Pancreas (tissue), 10 donors: Measurements from ENCODE around the gene SLC5A10. TPM values are rescaled to one million over a fixed set of nuclear protein-coding genes. Genes with fewer than 3 reads are reported as not detected.

Experiments used
- ATAC-seq, 4 donors: fragments of 200-7000 bp; cut with Tn5 transposase; one replicate each; pipeline versions ENCODE4 v1.8.0 to v1.9.1; 2020; ENCODE audit warnings: mild to moderate bottlenecking in 4 of 4, moderate library complexity in 4 of 4
- DNase-seq, 6 donors: peaks; one replicate each; pipeline ENCODE4 v3.0.0-alpha.2; 2020
- FAIRE-seq: peaks from 2 replicates; lab custom pipeline; 2012; peaks lifted over from hg19 to GRCh38; lab: Jason Lieb, UNC
- H3K27ac ChIP-seq, 4 donors: fragments of 200-600 bp; sonication (generic); 1 replicate in 3 of 4; 2 replicates in 1 of 4; pipeline versions ENCODE4 v1.5.0 to v1.8.0; 2020
- H3K27me3 ChIP-seq, 4 donors: fragments of 200-600 bp; one replicate each; pipeline ENCODE4 v1.8.0; 2021
- H3K36me3 ChIP-seq, 3 donors: fragments of 200-600 bp; sonication (generic) in 1 of 3; one replicate each; pipeline versions ENCODE4 v1.5.0 to v1.8.0; 2020 to 2021
- H3K4me1 ChIP-seq, 3 donors: fragments of 200-600 bp; one replicate each; pipeline ENCODE4 v1.8.0; 2021
- H3K4me3 ChIP-seq, 4 donors: fragments of 200-600 bp; sonication (generic) in 2 of 4; one replicate each; pipeline versions ENCODE4 v1.5.0 to v1.8.0; 2020 to 2021
- H3K9me3 ChIP-seq, 4 donors: fragments of 200-600 bp; one replicate each; pipeline ENCODE4 v1.8.0; 2021
- CTCF ChIP-seq, 4 donors: fragments of 200-600 bp; sonication (generic) in 3 of 4; IDR thresholded peaks; one replicate each; pipeline versions ENCODE4 v1.5.0 to v1.8.0; 2021; ENCODE audit warnings: antibody characterized with exemption in 4 of 4
- WGBS, 2 donors: extraction: QIAGEN DNeasy Blood & Tissue Kit; methylation state at CpG; one replicate each; pipeline ENCODE4 v1.1.7; 2013; 5-methylcytosine and 5-hydroxymethylcytosine counted together
- intact Hi-C, 3 donors: fragments of 100-400 bp; cut with DNase I; formaldehyde crosslinking; loops; one replicate each; pipeline versions ENCODE4 v1.11.1 to v1.14.2; 2022
- polyA plus RNA-seq, 2 donors: library from polyadenylated mRNA; stranded (reverse); fragments of 200-250 nt; gene quantifications; one replicate each; pipeline ENCODE4 v1.2.3, GENCODE V29; 2013
- total RNA-seq, 6 donors: library from RNA; stranded (reverse); fragmentation: NEBNext Ultra II Directional in 4 of 6; extraction: Animal tissue kit (Norgen Biotek cat#: 25700) in 4 of 6; gene quantifications; one replicate each; pipeline versions ENCODE4 v1.2.1 to v1.2.4, GENCODE V29; 2021 to 2023
- donor health status: healthy with polysubstance abuse.
- donor health status: DM: no; HTN: no; CAD: no; lungs with moderate emphysema.
- donor health status: DM: no; HTN: no; CAD: no.
- donor health status: control.
- donor health status: control.
- donor health status: Bipolar disorder and iron deficiency.
- donor health status: DM: yes; HTN: yes; CAD: no.
- donor health status: DM: no; HTN: no; CAD: no.
- donor health status: DM: no; HTN: no; CAD: no.
- donor health status: DM: yes; HTN: yes; CAD: no.

The SLC5A10 gene
- total and polyA plus RNA-seq, 8 donors: 0.02 TPM; not detected in 7

- H3K4me1 ChIP-seq: no peaks in the 10 kb centered on the region
- no peak overlapping the region for H3K27ac ChIP-seq
- FAIRE-seq: no peak
- peak in 2 of 6 donors; percentile 10 to 41 for DNase-seq
- no peaks in the 10 kb centered on the region for H3K27me3 ChIP-seq
- no peaks in the 10 kb centered on the region for H3K36me3 ChIP-seq
- TF ChIP-seq CTCF (IDR thresholded peaks at IDR 0.05): no peak
- no peak overlapping the region for H3K4me3 ChIP-seq
- WGBS, 2 donors: 81 to 87% methylated on average over 7 to 8 of the region's 8 CpGs
- intact Hi-C loops: no loop called here
- H3K9me3 ChIP-seq: no peaks in the 10 kb centered on the region
- no peak for ATAC-seq
Observed at GRCh38 chr17:19016297-19016696, 64.3 kb downstream of the SLC5A10 start.

- no peak for ATAC-seq
- H3K9me3 ChIP-seq: no peaks in the 10 kb centered on the region
- no peaks in the 10 kb centered on the region for H3K4me1 ChIP-seq
- H3K36me3 ChIP-seq: no peaks in the 10 kb centered on the region
- intact Hi-C loops: no loop called here
- DNase-seq: peak in 2 of 6 donors; percentile 11 to 56
- no peak overlapping the region for H3K27ac ChIP-seq
- no peak for TF ChIP-seq CTCF (IDR thresholded peaks at IDR 0.05)
- WGBS, 2 donors: 55 to 61% methylated on average over 7 of the region's 7 CpGs
- H3K4me3 ChIP-seq: no peak overlapping the region
- FAIRE-seq: no peak
- no peaks in the 10 kb centered on the region for H3K27me3 ChIP-seq
Observed at GRCh38 chr17:19016881-19017280, 64.9 kb downstream of the SLC5A10 start.

GRCh38 chr17:19017401-19017800 is 65.4 kb downstream of the SLC5A10 start:
- intact Hi-C loops: no loop called here
- no peaks in the 10 kb centered on the region for H3K9me3 ChIP-seq
- H3K4me3 ChIP-seq: no peak overlapping the region
- no peak overlapping the region for H3K27ac ChIP-seq
- no peaks in the 10 kb centered on the region for H3K4me1 ChIP-seq
- H3K27me3 ChIP-seq: no peaks in the 10 kb centered on the region
- ATAC-seq (no peak), DNase-seq (peak in 1 of 6 donors; percentile 7), FAIRE-seq (no peak)
- no peak for TF ChIP-seq CTCF (IDR thresholded peaks at IDR 0.05)
- 80 to 86% methylated on average over 9 to 12 of the region's 12 CpGs for WGBS, 2 donors
- no peaks in the 10 kb centered on the region for H3K36me3 ChIP-seq

DNA sequence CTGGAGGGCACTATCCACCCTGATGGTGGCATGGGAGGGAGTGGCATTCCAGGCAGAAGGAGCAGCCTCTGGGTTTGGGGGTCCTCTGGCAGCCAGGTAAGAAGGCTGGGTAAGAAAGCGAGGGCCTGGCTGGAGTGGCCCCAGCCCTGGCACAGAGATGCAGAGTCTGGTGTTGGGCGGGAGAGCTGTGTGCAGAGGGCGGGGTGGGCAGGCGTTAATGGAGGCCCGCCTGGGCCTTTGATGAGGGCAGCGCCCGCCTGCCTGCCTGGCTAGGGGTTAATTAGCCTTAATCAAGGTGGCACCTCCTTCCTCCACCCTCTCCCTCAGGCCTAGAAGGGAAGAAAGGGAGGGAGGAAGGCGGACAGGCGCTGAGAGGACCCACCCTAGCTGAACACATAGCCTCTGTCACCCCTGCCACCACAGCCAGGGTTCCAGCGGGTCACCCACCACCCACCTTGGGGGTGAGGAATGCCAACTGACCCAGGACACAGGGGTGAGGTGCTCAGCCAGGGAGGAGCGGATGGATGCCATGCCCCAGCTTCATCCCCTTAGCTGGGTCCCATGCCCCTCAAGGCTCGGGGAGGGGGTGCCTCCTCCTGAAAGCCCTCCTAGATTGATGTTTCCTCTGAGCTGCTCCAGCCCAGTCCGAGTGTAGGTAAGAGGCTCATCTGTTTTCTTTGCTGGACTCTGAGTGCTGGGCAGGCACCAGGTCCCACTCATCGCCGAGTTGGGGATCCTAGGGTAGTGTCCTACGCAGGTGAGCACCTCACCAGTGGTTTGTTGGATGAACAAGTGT is 66.0 kb downstream of the SLC5A10 start:
- 77 to 82% methylated on average over 16 of the region's 16 CpGs for WGBS, 2 donors
- no peak overlapping the region for H3K27ac ChIP-seq
- H3K4me3 ChIP-seq: no peak overlapping the region
- no peaks in the 10 kb centered on the region for H3K27me3 ChIP-seq
- no peaks in the 10 kb centered on the region for H3K36me3 ChIP-seq
- no peaks in the 10 kb centered on the region for H3K9me3 ChIP-seq
- H3K4me1 ChIP-seq: no peaks in the 10 kb centered on the region
- intact Hi-C loops: no loop called here
- peak in 2 of 6 donors; percentile 14 to 35 for DNase-seq
- FAIRE-seq: no peak
- ATAC-seq: peak in 1 of 4 donors; percentile 32
- no peak for TF ChIP-seq CTCF (IDR thresholded peaks at IDR 0.05)

GRCh38 chr17:19018600-19018950 is 66.6 kb downstream of the SLC5A10 start:
- Histone ChIP-seq H3K27ac (no peak overlapping the region), H3K4me1 (no peaks in the 10 kb centered on the region), H3K27me3 (no peaks in the 10 kb centered on the region), H3K9me3 (no peaks in the 10 kb centered on the region), H3K4me3 (no peak overlapping the region), H3K36me3 (no peaks in the 10 kb centered on the region)
- intact Hi-C loops: no loop called here
- ATAC-seq (no peak), FAIRE-seq (no peak), DNase-seq (peak in 3 of 6 donors; percentile 14 to 22 (median 20))
- 77 to 83% methylated on average over 6 of the region's 6 CpGs for WGBS, 2 donors
- no peak for TF ChIP-seq CTCF (IDR thresholded peaks at IDR 0.05)
